Pancreas (tissue), 10 donors: ENCODE measurements around the gene TEDC1. TPM values are rescaled to one million over a fixed set of nuclear protein-coding genes. Genes with fewer than 3 reads are reported as not detected.

Source experiments
- ATAC-seq, 4 donors: fragments of 200-7000 bp; cut with Tn5 transposase; one replicate each; pipeline versions ENCODE4 v1.8.0 to v1.9.1; 2020; ENCODE audit warnings: mild to moderate bottlenecking in 4 of 4, moderate library complexity in 4 of 4
- DNase-seq, 6 donors: peaks; one replicate each; pipeline ENCODE4 v3.0.0-alpha.2; 2020
- FAIRE-seq: peaks from 2 replicates; lab custom pipeline; 2012; peaks lifted over from hg19 to GRCh38; lab: Jason Lieb, UNC
- H3K27ac ChIP-seq, 4 donors: fragments of 200-600 bp; sonication (generic); 1 replicate in 3 of 4; 2 replicates in 1 of 4; pipeline versions ENCODE4 v1.5.0 to v1.8.0; 2020
- H3K27me3 ChIP-seq, 4 donors: fragments of 200-600 bp; one replicate each; pipeline ENCODE4 v1.8.0; 2021
- H3K36me3 ChIP-seq, 3 donors: fragments of 200-600 bp; sonication (generic) in 1 of 3; one replicate each; pipeline versions ENCODE4 v1.5.0 to v1.8.0; 2020 to 2021
- H3K4me1 ChIP-seq, 3 donors: fragments of 200-600 bp; one replicate each; pipeline ENCODE4 v1.8.0; 2021
- H3K4me3 ChIP-seq, 4 donors: fragments of 200-600 bp; sonication (generic) in 2 of 4; one replicate each; pipeline versions ENCODE4 v1.5.0 to v1.8.0; 2020 to 2021
- H3K9me3 ChIP-seq, 4 donors: fragments of 200-600 bp; one replicate each; pipeline ENCODE4 v1.8.0; 2021
- CTCF ChIP-seq, 4 donors: fragments of 200-600 bp; sonication (generic) in 3 of 4; IDR thresholded peaks; one replicate each; pipeline versions ENCODE4 v1.5.0 to v1.8.0; 2021; ENCODE audit warnings: antibody characterized with exemption in 4 of 4
- WGBS, 2 donors: extraction: QIAGEN DNeasy Blood & Tissue Kit; methylation state at CpG; one replicate each; pipeline ENCODE4 v1.1.7; 2013; 5-methylcytosine and 5-hydroxymethylcytosine counted together
- intact Hi-C, 3 donors: fragments of 100-400 bp; cut with DNase I; formaldehyde crosslinking; loops; one replicate each; pipeline versions ENCODE4 v1.11.1 to v1.14.2; 2022
- polyA plus RNA-seq, 2 donors: library from polyadenylated mRNA; stranded (reverse); fragments of 200-250 nt; gene quantifications; one replicate each; pipeline ENCODE4 v1.2.3, GENCODE V29; 2013
- total RNA-seq, 6 donors: library from RNA; stranded (reverse); fragmentation: NEBNext Ultra II Directional in 4 of 6; extraction: Animal tissue kit (Norgen Biotek cat#: 25700) in 4 of 6; gene quantifications; one replicate each; pipeline versions ENCODE4 v1.2.1 to v1.2.4, GENCODE V29; 2021 to 2023
- donor health status: healthy with polysubstance abuse.
- donor health status: DM: no; HTN: no; CAD: no; lungs with moderate emphysema.
- donor health status: DM: no; HTN: no; CAD: no.
- donor health status: control.
- donor health status: control.
- donor health status: Bipolar disorder and iron deficiency.
- donor health status: DM: yes; HTN: yes; CAD: no.
- donor health status: DM: no; HTN: no; CAD: no.
- donor health status: DM: no; HTN: no; CAD: no.
- donor health status: DM: yes; HTN: yes; CAD: no.

Gene TEDC1
- total and polyA plus RNA-seq, 8 donors: 2.0 to 21.5 (median 4.0) TPM

DNA sequence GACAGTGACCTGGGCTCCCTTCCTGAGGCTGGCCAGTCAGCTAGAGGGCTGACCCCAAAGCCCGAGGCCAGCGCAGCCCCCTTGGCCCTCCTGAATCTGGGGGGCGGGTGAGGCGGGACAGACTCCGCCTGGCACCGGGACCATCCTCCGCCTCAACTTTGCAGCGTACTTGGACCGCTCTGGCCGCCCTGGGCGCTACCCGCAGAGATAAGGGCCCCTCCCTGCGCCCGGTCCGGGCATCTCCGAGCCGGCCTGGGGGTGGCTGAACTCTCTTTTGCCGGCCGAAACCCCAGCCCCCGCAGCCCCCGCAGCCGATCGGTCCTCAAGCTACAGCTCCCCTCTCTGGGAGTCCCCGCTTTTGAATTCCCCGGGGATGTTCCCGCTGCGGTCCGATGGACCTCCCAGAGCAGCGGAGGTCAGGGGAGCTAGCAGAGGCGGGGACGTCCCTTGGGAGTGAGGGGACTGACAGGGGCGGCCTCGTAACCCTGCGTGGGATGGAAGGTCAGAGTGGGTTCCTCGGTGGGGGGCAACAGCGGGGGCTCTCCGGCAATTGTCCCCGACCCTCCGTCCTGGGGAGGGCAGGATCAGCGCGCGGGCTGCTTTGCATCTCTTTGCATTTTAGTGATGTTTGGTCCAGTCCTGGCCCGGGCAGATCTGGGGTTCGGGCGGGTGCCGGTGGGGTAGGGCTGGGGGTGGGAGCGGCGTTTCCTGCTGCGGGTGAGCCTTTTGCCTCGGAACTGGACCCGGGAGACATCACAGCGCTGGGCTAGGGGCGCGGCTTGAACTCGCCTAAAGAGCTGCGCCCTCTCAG, 4.7 kb upstream of the TEDC1 start, which contains the start of gene CRIP1:
Gene CRIP1 (plus strand): TSS at position 724 of the 811 bp plus-strand sequence. CDS start 374 bp downstream, outside the sequence.
- FAIRE-seq: no peak
- Histone ChIP-seq H3K27me3 (peaks cover 0 to 11% (median 0%) of the 10 kb centered on the region in 4 donors), H3K9me3 (no peaks in the 10 kb centered on the region), H3K4me1 (peaks cover 8 to 47% (median 14%) of the 10 kb centered on the region in 3 donors), H3K36me3 (no peaks in the 10 kb centered on the region), H3K4me3 (peak within 1 kb of the TSS in 3 of 4 donors; percentile 7 to 43 (median 14)), H3K27ac (peak within 1 kb of the TSS in 3 of 4 donors; percentile 15 to 41 (median 22))
- peak in 2 of 6 donors; percentile 28 to 48 for DNase-seq
- intact Hi-C loops: loop anchor here in 2 of 3 donors (5.0 kb wide), 1 partner anchor 114 kb away; no protein-coding TSS in a partner anchor
- no peak for TF ChIP-seq CTCF (IDR thresholded peaks at IDR 0.05)
- 10% methylated on average over 55 to 56 of the region's 56 CpGs for WGBS, 2 donors
- no peak for ATAC-seq

GRCh38 chr14:105486974-105487448, 4.0 kb upstream of the TEDC1 start:
- peaks cover 0 to 11% (median 0%) of the 10 kb centered on the region in 4 donors for H3K27me3 ChIP-seq
- intact Hi-C loops: loop anchor here in 2 of 3 donors (5.0 kb wide), 1 partner anchor 115 kb away; no protein-coding TSS in a partner anchor
- TF ChIP-seq CTCF (IDR thresholded peaks at IDR 0.05): no peak
- no peaks in the 10 kb centered on the region for H3K9me3 ChIP-seq
- no peaks in the 10 kb centered on the region for H3K36me3 ChIP-seq
- H3K4me1 ChIP-seq: peaks cover 7 to 41% (median 10%) of the 10 kb centered on the region in 3 donors
- FAIRE-seq (no peak), ATAC-seq (no peak), DNase-seq (peak in 1 of 6 donors; percentile 62)
- H3K27ac ChIP-seq: peak overlapping the region in 3 of 4 donors; percentile 15 to 41 (median 22)
- peak overlapping the region in 3 of 4 donors; percentile 7 to 43 (median 14) for H3K4me3 ChIP-seq
- WGBS, 2 donors: 3 to 5% methylated on average over 33 to 45 of the region's 45 CpGs

GRCh38 chr14:105487449-105487985, 3.5 kb upstream of the TEDC1 start:
- TF ChIP-seq CTCF (IDR thresholded peaks at IDR 0.05): no peak
- intact Hi-C loops: loop anchor here in 2 of 3 donors (5.0 kb wide), 1 partner anchor 115 kb away; no protein-coding TSS in a partner anchor
- no peaks in the 10 kb centered on the region for H3K9me3 ChIP-seq
- FAIRE-seq (no peak), DNase-seq (peak in 2 of 6 donors; percentile 38 to 57), ATAC-seq (no peak)
- H3K27ac ChIP-seq: peak overlapping the region in 3 of 4 donors; percentile 15 to 41 (median 22)
- H3K4me1 ChIP-seq: peaks cover 2 to 35% (median 6%) of the 10 kb centered on the region in 3 donors
- H3K36me3 ChIP-seq: no peaks in the 10 kb centered on the region
- H3K27me3 ChIP-seq: peaks cover 0 to 11% (median 0%) of the 10 kb centered on the region in 4 donors
- peak overlapping the region in 3 of 4 donors; percentile 7 to 43 (median 14) for H3K4me3 ChIP-seq
- WGBS, 2 donors: 5 to 6% methylated on average over 21 to 48 of the region's 48 CpGs

DNA sequence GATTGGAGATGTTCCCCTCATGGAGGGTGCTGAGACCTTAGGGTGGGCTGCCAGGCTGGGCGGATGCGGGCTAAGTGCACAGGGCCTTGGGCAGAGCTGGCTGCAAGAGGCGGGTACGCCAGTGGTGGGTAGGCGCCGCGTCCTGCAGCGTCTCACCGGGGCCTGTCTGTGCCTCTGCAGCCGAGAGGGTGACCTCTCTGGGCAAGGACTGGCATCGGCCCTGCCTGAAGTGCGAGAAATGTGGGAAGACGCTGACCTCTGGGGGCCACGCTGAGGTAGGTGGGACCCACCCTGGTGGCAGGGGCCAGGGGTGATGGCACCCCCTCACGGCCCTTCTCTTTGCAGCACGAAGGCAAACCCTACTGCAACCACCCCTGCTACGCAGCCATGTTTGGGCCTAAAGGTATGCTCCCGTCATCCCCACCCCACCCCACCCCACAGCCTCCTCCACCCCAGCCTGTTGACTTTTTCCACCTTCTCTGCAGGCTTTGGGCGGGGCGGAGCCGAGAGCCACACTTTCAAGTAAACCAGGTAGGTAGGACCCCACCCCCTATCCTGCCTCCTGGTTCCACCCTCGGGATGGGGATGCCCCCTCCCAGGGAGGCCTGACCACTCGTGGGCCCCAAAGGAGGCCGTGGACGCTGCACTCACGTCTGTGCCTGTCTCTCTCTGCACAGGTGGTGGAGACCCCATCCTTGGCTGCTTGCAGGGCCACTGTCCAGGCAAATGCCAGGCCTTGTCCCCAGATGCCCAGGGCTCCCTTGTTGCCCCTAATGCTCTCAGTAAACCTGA, 2.9 kb upstream of the TEDC1 start:
- intact Hi-C loops: loop anchor here in 2 of 3 donors (5.0 kb wide), 1 partner anchor 116 kb away; no protein-coding TSS in a partner anchor
- Histone ChIP-seq H3K9me3 (no peaks in the 10 kb centered on the region), H3K4me1 (peaks cover 0 to 29% (median 4%) of the 10 kb centered on the region in 3 donors), H3K36me3 (no peaks in the 10 kb centered on the region), H3K27me3 (peaks cover 0 to 11% (median 0%) of the 10 kb centered on the region in 4 donors), H3K27ac (no peak overlapping the region), H3K4me3 (peak overlapping the region in 2 of 4 donors; percentile 14 to 43)
- FAIRE-seq (no peak), ATAC-seq (no peak), DNase-seq (peak in 4 of 6 donors; percentile 37 to 74 (median 50))
- WGBS, 2 donors: 65 to 71% methylated on average over 26 of the region's 26 CpGs
- TF ChIP-seq CTCF (IDR thresholded peaks at IDR 0.05): no peak
